OCI-LY1 (cell line): Measurements from ENCODE around the gene GMFB.

Source experiments
- EZH2 ChIP-seq: fragments of 200-600 bp; sonication (generic), shearing (Covaris generic); IDR thresholded peaks from 2 replicates; pipeline ENCODE4 v1.8.0; 2017; ENCODE audit warnings: borderline replicate concordance, mixed run types, mild to moderate bottlenecking, antibody characterized with exemption, low read length, moderate library complexity, mixed read lengths
- TF ChIP-seq, protein P1 (sequence below): fragments of 200-600 bp; sonication (generic), shearing (Covaris generic); IDR thresholded peaks from 2 replicates; pipeline ENCODE4 v1.5.1; 2017; ENCODE audit warnings: mild to moderate bottlenecking, antibody characterized with exemption, low read length, moderate library complexity, mixed read lengths

- no peak for TF ChIP-seq EZH2
- TF ChIP-seq, protein P1, sequence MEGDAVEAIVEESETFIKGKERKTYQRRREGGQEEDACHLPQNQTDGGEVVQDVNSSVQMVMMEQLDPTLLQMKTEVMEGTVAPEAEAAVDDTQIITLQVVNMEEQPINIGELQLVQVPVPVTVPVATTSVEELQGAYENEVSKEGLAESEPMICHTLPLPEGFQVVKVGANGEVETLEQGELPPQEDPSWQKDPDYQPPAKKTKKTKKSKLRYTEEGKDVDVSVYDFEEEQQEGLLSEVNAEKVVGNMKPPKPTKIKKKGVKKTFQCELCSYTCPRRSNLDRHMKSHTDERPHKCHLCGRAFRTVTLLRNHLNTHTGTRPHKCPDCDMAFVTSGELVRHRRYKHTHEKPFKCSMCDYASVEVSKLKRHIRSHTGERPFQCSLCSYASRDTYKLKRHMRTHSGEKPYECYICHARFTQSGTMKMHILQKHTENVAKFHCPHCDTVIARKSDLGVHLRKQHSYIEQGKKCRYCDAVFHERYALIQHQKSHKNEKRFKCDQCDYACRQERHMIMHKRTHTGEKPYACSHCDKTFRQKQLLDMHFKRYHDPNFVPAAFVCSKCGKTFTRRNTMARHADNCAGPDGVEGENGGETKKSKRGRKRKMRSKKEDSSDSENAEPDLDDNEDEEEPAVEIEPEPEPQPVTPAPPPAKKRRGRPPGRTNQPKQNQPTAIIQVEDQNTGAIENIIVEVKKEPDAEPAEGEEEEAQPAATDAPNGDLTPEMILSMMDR: no peak
Measured at GRCh38 chr14:54443981-54444380, 44.8 kb downstream of the GMFB start.
